ENCODE results near the gene PLXNC1.
"Not testable (repeated sequence)": the region's sequence is repeated elsewhere in the genome, so short reads cannot be mapped to it uniquely, and the experiment has no call there.

Gene PLXNC1

DNA sequence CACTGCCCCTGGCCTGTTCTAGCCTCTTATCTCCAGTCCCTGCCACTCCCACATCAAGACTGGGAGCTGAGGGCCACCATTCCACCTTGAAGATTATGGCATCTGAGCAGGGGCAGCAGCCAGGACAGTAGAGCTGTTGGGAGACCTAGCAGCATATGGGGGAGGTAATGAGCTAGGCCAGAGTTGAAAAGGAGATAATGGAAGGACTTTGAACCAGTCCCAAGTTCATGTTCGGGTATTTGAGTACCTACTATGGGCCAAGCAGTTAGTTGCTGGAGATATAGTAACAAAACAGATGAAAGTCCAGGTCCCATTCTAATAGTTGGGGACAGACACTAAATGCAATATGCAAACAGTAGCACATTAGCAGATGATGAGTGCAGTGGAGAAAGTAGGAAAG is 151.5 kb downstream of the PLXNC1 start:
- no peak for DNase-seq (ENCODE audit: low read depth)

DNA sequence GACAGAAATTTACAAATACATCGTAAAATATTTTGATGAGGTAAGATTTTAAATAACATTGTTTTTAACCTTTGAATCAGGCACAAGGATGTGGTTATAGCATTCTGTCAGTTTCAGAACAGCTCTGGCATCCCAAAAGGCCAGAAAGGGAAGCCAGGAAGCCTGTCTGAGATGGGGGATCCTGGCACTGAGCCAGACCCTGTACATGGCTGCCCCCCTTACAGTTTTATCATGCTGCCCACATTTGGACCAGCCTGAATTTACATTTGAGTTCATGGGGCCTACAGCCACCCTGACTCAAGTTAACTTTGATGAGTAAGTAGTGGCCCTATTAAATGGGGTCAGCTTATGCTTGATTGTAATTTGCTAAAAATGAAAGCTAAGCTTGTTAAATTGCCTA is 155.6 kb downstream of the PLXNC1 start:
- no peak for DNase-seq (ENCODE audit: low read depth)

DNA sequence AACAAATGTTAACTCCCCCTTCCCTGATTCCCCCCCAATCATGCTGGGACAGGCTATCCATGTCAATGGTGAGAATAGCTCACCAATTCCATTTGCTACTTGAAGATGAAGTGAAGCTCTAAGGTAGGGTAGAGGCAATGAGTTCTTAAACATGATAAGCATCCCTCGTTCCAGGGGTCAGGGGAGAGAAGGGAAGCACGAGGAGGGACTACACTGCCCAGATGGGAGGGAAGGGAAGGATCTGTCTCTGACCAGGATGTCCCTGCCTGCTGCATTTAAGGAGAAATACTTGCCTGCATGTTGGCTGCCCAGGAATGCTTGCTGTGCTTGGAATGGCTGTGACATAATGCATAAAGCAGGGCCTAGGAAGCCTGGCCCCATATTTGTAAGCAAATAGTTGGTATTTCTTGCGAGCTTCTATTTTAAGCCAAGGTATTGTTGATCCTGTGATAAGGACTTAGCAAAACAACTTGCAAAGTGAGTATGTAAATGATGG is 156.2 kb downstream of the PLXNC1 start:
- no peak for DNase-seq (ENCODE audit: low read depth)

DNA sequence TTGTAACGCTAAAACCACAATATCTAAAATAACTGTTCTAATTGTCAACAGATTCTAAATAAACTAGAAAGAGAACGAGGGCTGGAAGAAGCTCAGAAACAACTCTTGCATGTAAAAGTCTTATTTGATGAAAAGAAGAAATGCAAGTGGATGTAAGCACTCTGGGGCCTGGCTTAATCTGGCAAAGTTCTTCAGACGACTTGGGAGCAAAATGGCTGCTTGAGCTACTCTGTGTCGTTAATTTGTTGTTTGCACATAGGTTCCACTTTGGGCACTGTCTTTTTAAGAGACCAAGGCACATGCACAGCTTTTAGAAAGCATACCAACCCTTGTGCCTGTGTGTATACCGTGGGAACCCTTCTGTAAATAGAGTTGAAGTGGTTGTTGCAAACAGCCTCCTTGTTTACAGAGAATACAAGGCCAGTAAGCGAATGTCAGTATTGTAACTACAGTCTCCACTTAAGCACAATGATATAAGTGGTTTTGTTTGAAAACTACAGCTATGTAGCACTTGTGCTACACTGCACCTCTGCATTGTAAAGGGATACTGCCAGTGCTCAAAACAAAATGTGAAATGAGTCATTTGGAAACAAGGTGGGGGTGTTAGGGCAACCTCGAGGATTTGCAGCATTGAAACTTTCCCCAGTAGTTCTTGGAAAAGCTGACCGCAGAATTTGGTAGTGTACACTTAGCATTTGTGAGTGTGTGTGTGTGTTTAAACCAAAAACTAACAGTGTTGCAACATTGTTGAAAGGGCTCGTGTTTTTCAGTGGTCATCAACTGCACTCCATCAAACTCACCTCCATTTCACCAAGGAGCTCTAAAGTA is 157.0 kb downstream of the PLXNC1 start:
- DNase-seq (ENCODE audit: low read depth), result no peak

DNA sequence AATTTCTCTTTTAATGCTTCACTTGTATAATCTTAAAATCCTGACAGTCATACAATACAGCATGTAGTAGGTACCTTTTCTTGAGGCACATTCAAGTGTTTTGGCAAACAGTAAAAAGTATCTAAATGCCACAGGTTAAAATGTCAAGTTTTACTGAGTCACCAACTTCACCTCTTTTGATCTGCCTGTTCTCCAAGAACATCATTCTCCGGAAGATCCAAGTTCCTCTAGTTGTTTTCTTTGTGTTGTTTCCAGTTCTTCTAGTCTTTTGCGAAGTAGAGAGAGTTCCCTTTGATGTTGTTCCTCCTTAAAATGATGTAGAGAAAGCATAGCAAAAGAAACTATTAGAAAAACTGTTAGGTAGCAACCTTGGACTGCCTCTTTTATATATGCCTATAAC is 160.2 kb downstream of the PLXNC1 start:
- DNase-seq (ENCODE audit: low read depth), result no peak

DNA sequence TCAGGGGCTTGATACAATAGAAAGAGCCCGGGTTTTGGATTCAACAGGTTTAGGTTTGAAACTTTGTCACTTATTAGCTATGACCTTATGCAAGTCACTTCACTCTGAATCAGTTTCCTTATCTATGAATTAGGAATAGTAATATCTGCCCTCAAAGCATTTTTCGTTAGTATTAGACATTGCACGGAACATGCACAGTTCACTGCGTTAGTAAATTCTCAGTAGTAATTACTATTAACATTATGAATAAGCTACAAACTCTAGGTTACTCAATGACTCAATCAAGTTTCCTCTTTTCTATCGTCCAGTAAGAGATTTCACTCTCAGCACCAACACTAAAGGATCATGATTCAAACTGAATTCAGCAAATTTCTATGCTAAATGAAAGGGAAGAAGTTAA is 161.0 kb downstream of the PLXNC1 start:
- no peak for DNase-seq (ENCODE audit: low read depth)

DNA sequence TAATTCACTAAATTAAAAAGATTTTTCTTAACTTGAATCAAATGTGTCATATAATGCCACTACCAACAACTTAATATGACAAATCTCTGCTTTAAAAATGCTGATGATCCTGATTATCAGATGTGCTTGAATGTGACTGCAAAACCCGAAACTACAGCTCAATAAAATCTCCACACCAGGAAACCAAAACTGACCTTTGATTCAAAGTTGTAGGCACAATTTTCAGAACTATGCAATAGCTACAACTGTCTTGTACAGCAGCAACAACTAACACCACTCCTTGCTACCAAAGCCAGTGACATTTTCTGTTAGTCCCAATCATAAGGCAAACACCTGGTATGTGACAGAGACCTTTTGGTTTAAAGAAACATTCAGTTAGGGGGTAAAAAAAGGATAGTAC is 164.0 kb downstream of the PLXNC1 start:
- DNase-seq (ENCODE audit: low read depth), result no peak

DNA sequence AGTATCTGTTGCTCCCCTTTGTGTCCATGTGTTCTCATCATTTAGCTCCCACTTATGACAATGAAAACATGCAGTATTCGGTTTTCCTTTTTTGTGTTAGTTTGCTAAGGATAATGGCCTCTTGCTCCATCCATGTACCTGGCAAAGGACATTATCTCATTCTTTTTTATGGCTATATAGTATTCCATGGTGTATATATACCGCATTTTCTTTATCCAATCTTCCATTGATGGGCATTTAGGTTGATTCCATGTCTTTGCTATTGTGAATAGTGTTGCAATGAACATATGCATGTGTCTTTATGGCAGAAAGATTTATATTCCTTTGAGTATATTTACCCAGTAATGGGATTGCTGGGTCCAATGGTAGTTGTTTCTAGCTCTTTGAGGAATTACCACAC is 168.2 kb downstream of the PLXNC1 start:
- DNase-seq (ENCODE audit: low read depth), result not testable (repeated sequence)

DNA sequence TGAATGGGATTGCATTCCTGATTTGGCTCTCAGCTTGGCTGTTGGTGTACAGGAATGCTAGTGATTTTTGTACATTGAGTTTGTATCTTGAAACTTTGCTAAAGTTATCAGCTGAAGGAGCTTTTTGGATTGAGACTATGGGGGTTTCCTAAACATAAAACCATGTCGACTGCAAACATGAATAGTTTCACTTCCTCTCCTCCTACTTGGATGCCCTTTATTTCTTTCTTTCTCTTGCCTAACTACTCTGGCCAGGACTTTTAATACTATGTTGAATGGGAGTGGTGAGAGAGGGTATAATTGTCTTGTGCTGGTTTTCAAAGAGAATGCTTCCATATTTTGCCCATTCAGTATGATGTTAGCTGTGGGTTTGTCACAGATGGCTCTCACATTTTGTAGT is 169.8 kb downstream of the PLXNC1 start:
- no peak for DNase-seq (ENCODE audit: low read depth)

DNA sequence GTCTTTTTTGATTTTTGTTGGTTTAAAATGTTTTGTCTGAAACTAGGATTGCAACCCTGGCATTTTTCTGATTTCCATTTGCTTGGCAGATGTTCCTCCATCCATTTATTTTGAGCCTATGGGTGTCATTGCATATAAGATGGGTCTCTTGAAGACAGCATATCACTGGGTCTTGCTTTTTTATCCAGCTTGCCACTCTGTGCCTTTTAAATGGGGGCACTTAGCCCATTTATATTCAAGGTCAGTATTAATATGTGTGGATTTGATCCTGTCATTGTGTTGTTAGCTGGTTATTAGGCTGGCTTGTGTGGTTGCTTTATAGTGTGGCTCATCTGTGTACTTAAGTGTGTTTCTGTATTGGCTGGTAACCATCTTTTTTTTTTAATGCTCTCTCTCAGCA is 171.7 kb downstream of the PLXNC1 start:
- no peak for DNase-seq (ENCODE audit: low read depth)

DNA sequence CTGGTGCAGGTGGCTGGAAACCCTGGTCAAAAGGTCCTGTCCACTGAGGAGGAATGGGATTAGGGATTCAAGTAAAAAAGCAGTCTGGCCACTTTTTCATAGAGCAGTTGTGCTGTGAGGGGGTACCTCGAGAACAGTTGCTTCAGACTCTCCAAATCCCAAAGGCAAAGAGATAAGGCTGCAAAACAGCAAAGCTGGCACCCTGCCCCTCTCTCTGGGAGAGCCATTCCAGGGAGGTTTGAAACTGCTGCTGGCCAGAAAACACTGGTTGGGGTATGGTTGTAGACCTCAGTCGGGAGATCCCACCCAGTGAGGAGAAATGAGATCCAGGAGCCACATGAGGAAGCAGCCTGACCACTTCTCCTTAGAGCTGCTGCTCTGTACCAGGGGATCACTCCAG is 174.0 kb downstream of the PLXNC1 start:
- no peak for DNase-seq (ENCODE audit: low read depth)

DNA sequence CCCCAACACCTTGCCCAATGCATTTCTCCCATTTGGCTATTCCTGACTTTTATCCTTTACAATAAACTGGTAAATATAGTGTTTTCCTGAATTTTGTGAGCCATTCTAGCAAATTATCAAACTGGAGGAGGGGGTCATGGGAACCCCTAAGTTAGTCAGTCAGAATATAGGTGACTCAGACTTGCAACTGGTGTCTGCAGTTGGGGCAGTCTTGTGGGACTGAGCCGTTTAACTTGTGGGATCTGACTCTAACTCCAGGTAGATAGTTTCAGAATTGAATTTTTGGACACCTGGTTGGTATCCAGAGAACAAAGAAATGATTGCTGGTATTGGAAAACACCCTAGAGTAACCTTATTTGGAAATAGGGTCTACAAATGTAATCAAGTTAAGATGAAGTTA is 177.9 kb downstream of the PLXNC1 start:
- no peak for DNase-seq (ENCODE audit: low read depth)

DNA sequence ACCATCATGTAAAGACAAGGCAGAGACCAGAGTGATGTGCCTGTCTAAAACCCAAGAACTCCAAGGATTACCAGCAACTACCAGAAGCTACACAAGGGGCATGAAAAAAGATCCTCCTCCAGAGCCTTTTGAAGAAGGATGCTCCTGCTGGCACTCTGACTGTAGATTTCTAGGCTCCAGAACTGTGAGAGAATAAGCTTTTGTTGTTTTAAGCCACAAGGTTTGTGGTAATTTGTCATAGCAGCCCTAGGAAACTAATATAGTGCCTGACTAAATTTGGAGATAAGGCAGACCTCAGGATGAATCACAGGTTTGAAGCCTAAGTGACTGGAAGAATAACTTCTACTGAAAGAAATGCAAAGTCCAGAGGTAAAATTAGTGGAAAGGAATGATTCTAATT is 178.3 kb downstream of the PLXNC1 start:
- peak; percentile 35 for DNase-seq (ENCODE audit: low read depth)

DNA sequence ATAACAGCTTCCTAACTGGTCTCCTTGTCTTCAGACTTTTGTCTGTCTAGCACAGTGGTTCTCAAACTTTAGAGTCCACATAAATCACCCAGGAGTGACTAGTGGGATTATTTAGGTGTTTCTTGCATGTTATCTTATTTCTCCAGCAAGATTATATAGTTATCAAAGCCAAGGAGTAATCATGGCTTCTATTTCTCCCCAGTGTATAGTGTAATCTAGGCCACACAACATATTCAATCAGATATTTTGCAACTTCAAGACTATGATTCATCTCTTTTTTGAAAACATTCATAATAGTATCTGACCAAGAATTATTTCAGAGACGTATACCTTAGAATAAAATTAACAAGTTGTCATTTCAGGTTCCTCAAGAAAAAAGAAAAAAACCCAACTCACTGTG is 179.4 kb downstream of the PLXNC1 start:
- DNase-seq (ENCODE audit: low read depth), result no peak

DNA sequence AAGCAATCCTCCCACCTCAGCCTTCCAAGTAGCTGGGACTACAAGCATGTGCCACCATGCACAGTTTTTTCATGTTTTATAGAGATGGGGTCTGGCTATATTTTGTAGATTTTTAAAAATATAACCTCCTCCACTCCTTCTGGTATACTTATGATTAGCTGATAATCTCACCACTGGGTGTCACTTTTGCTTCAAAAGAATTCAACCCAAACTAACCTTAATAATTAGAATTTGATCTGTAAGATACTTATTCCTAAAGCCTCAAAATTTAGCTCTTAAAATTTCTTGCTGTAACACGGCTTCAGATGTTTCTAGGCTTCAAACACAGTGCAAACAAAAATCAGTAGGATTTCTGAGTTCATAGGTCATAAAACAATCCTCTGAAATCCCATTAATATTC is 181.0 kb downstream of the PLXNC1 start:
- no peak for DNase-seq (ENCODE audit: low read depth)

DNA sequence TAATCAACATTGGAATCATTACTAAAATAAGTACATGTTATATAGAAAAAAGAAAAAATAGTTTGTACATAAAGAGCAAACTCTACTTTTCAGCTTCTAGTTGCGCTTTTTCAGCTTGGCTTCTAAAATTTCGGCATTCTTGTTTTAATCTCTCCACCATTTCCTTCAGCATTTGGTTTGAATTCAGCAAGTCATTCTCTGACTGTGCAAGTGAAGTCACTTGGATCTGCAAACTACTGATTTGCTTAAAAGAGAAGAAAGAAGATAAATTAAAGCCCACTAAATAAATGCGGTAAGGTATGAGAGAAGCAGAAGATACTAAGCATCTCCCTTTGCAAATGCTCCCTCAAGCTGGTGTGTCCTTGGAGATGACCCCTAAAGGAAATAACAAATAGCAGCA is 185.0 kb downstream of the PLXNC1 start:
- no peak for DNase-seq (ENCODE audit: low read depth)

DNA sequence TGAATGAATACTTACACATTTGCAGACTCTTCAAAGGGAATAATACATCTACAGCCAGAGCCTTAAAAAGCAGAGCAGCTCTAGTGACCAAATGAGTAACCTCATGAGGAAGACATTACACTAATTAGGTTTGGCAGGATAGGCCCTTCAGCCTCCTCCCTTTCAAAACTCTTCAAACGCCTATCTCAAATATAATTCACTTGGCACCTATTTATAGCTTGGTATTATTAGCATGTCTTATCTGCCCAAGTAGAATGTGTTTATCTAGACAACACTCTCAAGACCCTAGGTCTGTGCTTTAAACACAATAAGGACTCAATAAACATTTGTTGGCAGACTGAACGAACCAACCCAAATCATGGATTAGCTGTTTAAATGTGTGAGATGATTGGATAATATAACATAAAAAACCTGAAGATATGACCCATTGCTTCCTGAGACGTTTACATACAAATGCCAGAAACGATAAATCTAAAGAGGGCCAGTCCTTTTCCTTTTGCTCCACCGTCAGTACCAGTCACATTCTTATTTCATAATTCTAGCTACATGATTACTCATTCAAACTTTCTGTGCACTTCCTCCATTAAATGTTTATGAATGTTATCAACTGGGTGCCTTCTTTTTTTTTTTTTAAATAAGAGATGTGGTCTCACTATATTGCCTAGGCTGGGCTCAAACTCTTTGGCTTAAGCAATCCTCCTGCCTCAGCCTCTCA is 188.0 kb downstream of the PLXNC1 start:
- DNase-seq (ENCODE audit: low read depth), result no peak

DNA sequence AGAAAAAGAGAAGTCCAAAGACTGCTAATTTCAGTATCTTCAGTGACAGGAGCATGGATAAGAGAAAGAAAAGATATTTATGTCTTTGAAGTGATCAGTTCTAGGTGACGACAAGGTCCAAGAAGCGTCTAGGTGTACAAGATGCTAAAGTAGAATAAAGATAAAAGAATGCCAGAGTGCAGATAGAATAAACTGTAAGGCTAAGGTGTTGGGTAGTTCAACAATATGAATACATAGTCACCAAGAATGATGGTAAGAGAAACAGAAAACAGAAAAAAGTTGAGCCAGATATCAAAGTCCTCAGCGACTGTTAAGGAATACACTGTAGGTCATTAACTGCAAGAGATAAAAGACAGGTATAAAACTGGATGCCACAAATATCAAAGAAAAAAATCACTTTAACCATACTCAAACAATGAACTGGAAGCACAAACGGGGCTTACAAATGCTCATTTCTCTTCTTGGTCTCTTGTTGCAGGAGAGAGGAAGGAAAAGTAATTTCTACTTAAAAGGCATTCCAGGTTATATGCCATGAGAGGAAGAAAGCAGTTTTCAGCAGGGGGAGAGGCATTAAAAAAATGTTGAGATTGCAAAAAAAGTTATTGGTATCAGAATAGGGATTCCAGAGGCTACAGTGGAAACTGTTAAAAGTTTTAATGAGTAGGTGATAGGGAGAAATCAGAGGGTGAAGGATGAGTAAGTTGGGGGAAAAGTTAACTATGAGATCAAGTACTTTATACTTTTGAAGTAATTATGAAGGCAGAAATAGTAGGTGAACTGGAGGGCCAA is 189.8 kb downstream of the PLXNC1 start:
- DNase-seq (ENCODE audit: low read depth), result no peak

DNA sequence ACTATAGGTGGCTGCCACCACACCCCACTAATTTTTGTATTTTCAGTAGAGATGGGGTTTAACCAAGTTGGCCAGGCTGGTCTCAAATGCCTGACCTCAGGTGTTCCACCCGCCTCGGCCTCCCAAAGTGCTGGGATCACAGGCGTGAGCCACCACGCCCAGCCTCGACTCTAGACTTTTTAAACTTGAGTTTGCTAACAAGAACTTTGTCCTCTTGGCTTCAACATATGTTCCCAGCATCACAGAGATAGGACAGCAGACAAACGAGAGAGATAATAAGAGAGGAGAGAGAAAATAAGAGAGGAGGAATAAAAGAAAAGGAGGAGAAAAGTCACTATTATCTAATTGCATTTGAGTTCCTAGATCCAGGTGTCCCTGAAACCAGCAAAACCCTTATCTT is 192.2 kb downstream of the PLXNC1 start:
- DNase-seq (ENCODE audit: low read depth), result no peak

DNA sequence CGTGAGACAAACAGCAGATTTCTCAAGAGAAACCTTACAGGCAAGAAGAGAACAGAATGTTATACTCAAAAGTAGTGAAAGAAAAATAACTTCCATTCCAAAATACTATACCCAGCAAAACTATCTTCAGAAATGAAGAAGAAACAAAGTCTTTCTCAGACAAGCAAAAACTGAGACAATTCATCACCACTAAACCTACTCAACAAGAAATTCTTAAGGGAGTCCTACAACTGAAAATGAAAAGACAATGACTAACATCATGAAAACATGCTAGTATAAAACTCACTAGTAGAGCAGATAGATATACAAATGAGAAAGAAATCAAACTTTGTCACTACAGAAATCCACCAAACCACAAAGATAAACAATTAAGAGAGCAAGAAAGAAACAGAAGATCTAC is 204.8 kb downstream of the PLXNC1 start:
- no peak for DNase-seq (ENCODE audit: low read depth)

All from GM04504 (cell line).